Measurements from ENCODE around the gene ERGIC1.

Gene ERGIC1

GRCh38 chr5:172988276-172988675 lies 154.2 kb downstream of the ERGIC1 start:
- no peak for DNase-seq

GRCh38 chr5:172990776-172991175 lies 156.7 kb downstream of the ERGIC1 start:
- DNase-seq, result no peak

GRCh38 chr5:172994405-172994804 lies 160.4 kb downstream of the ERGIC1 start:
- no peak for DNase-seq

GRCh38 chr5:172999372-172999973 lies 165.4 kb downstream of the ERGIC1 start:
- DNase-seq, result no peak

- DNase-seq, result no peak
Measured at GRCh38 chr5:172999974-173000373, 165.9 kb downstream of the ERGIC1 start.

- DNase-seq, result no peak
Measured at GRCh38 chr5:173001229-173001841, 167.3 kb downstream of the ERGIC1 start.

Measured in CD4-positive, alpha-beta T cell treated with Interleukin-17A for 1 hour (primary cell).